ENCODE measurements around the gene LDAH.

Gene LDAH

GRCh38 chr2:20728114-20728758 lies 94.7 kb downstream of the LDAH start:
- no peak overlapping the region for H3K4me3 ChIP-seq (ENCODE audit: low read depth, low read length)
- no peak for TF ChIP-seq CTCF (IDR thresholded peaks at IDR 0.05; ENCODE audit: insufficient read depth, low read depth, low read length, missing control alignments)
- no peak for DNase-seq (ENCODE audit: low read depth)

GRCh38 chr2:20726913-20727312 lies 96.0 kb downstream of the LDAH start:
- no peak for TF ChIP-seq CTCF (IDR thresholded peaks at IDR 0.05; ENCODE audit: insufficient read depth, low read depth, low read length, missing control alignments)
- H3K4me3 ChIP-seq (ENCODE audit: low read depth, low read length), result no peak overlapping the region
- no peak for DNase-seq (ENCODE audit: low read depth)

- H3K4me3 ChIP-seq (ENCODE audit: low read depth, low read length), result no peak overlapping the region
- TF ChIP-seq CTCF (IDR thresholded peaks at IDR 0.05; ENCODE audit: insufficient read depth, low read depth, low read length, missing control alignments), result no peak
- no peak for DNase-seq (ENCODE audit: low read depth)
Measured at GRCh38 chr2:20725782-20726181, 97.1 kb downstream of the LDAH start.

GRCh38 chr2:20724500-20725053 lies 98.3 kb downstream of the LDAH start:
- no peak overlapping the region for H3K4me3 ChIP-seq (ENCODE audit: low read depth, low read length)
- TF ChIP-seq CTCF (IDR thresholded peaks at IDR 0.05; ENCODE audit: insufficient read depth, low read depth, low read length, missing control alignments), result no peak
- no peak for DNase-seq (ENCODE audit: low read depth)

GRCh38 chr2:20723543-20723942 lies 99.4 kb downstream of the LDAH start:
- no peak for TF ChIP-seq CTCF (IDR thresholded peaks at IDR 0.05; ENCODE audit: insufficient read depth, low read depth, low read length, missing control alignments)
- no peak overlapping the region for H3K4me3 ChIP-seq (ENCODE audit: low read depth, low read length)
- DNase-seq (ENCODE audit: low read depth), result no peak

- TF ChIP-seq CTCF (IDR thresholded peaks at IDR 0.05; ENCODE audit: insufficient read depth, low read depth, low read length, missing control alignments), result no peak
- DNase-seq (ENCODE audit: low read depth), result no peak
- H3K4me3 ChIP-seq (ENCODE audit: low read depth, low read length), result no peak overlapping the region
Measured at GRCh38 chr2:20722592-20723240, 100.2 kb downstream of the LDAH start.
